Kidney (tissue), 14 donors: ENCODE data around the gene MYLK2. TPM values are rescaled to one million over a fixed set of nuclear protein-coding genes. Genes with fewer than 3 reads are reported as not detected.
A peak's percentile ranks its signal among the peaks of the same experiment; 100 is the strongest.

ENCODE experiments used
- DNase-seq, 5 donors: peaks; one replicate each; pipeline ENCODE4 v3.0.0-alpha.2; 2013 to 2020
- FAIRE-seq: peaks from 2 replicates; lab custom pipeline; 2012; peaks lifted over from hg19 to GRCh38; lab: Jason Lieb, UNC
- H3K27ac ChIP-seq, 2 donors: one replicate each; pipeline ENCODE4 v1.7.0; 2013; ENCODE audit warnings: low read depth in 2 of 2, low read length in 2 of 2, inconsistent platforms in 1 of 2
- H3K27me3 ChIP-seq: one replicate; pipeline ENCODE4 v1.7.1; 2013; ENCODE audit warnings: low read length, inconsistent platforms; ENCODE audit not compliant: control insufficient read depth, insufficient read depth
- H3K36me3 ChIP-seq, 3 donors: one replicate each; pipeline versions ENCODE4 v1.7.0 to v1.7.1; 2013; ENCODE audit warnings: low read length in 3 of 3, control low read depth in 1 of 3, inconsistent platforms in 1 of 3; ENCODE audit not compliant: insufficient read depth in 3 of 3, control insufficient read depth in 2 of 3
- H3K4me1 ChIP-seq, 3 donors: one replicate each; pipeline versions ENCODE4 v1.7.0 to v1.7.1; 2013; ENCODE audit warnings: low read length in 3 of 3, inconsistent platforms in 1 of 3, low read depth in 1 of 3; ENCODE audit not compliant: control insufficient read depth in 2 of 3, insufficient read depth in 2 of 3
- H3K4me3 ChIP-seq, 3 donors: one replicate each; pipeline versions ENCODE4 v1.7.0 to v1.8.1; 2013; ENCODE audit warnings: low read length in 3 of 3, control low read depth in 1 of 3, inconsistent platforms in 1 of 3
- H3K9ac ChIP-seq, 3 donors: one replicate each; pipeline versions ENCODE4 v1.7.0 to v1.7.1; 2013; ENCODE audit warnings: low read length in 3 of 3, control low read depth in 1 of 3, inconsistent platforms in 1 of 3
- H3K9me3 ChIP-seq, 3 donors: one replicate each; pipeline versions ENCODE4 v1.7.0 to v1.7.1; 2013; ENCODE audit warnings: low read length in 3 of 3, control low read depth in 1 of 3, inconsistent platforms in 1 of 3; ENCODE audit not compliant: control insufficient read depth in 2 of 3, insufficient read depth in 1 of 3
- CTCF ChIP-seq: IDR thresholded peaks from 3 replicates; pipeline ENCODE4 v1.5.1; 2012; ENCODE audit warnings: mild to moderate bottlenecking, moderate library complexity, borderline replicate concordance; ENCODE audit not compliant: insufficient read depth; ENCODE audit errors: extremely low read depth
- intact Hi-C: fragments of 100-400 bp; cut with DNase I; formaldehyde crosslinking; loops from one replicate; pipeline ENCODE4 v1.11.1; 2022
- polyA plus RNA-seq: library from polyadenylated mRNA; stranded (reverse); fragments of 350-450 nt; fragmentation: Illumina TruSeq; extraction: RNeasy Lipid Tissue Mini Kit (QIAGEN cat#74804); gene quantifications from one replicate; pipeline ENCODE4 v1.2.3, GENCODE V29; 2014; ENCODE audit warnings: low read depth, low replicate concordance; ENCODE audit not compliant: insufficient read depth
- total RNA-seq: library from RNA; stranded (reverse); fragmentation: NEBNext Ultra II Directional; extraction: Animal tissue kit (Norgen Biotek cat#: 25700); gene quantifications from one replicate; pipeline ENCODE4 v1.2.1, GENCODE V29; 2021
- donor health status: control.
- donor health status: control.
- donor health status: control.
- donor health status: control.
- donor health status: control.
- donor health status: DM: yes; HTN: yes; CAD: no.
- donor health status: Normal renal cell carcinoma (clear cell type).

MYLK2 gene
- total and polyA plus RNA-seq, 2 donors from 2014 or later = not detected

- Histone ChIP-seq H3K4me3 (peak overlapping the region in 1 of 3 donors; percentile 55), H3K4me1 (peaks cover 0 to 19% (median 6%) of the 10 kb centered on the region in 3 donors), H3K27me3 (peaks cover 3% of the 10 kb centered on the region), H3K36me3 (no peaks in the 10 kb centered on the region), H3K9me3 (no peaks in the 10 kb centered on the region), H3K9ac (no peak overlapping the region), H3K27ac (peak overlapping the region in 1 of 2 donors; percentile 22)
- FAIRE-seq = no peak
- no peak for DNase-seq
- intact Hi-C loops = no loop called here
- no peak for TF ChIP-seq CTCF
Measured at GRCh38 chr20:31844737-31845299, 25.7 kb downstream of the MYLK2 start.

GRCh38 chr20:31845300-31845863 is 26.2 kb downstream of the MYLK2 start, which contains the start of gene FOXS1:
TSS of gene FOXS1 (minus strand) at chr20:31845604. CDS start at chr20:31845542, 62 bp downstream.
- intact Hi-C loops = no loop called here
- H3K9me3 ChIP-seq = no peaks in the 10 kb centered on the region
- DNase-seq (peak; percentile 78 to 94 (median 82)), FAIRE-seq (no peak)
- peaks cover 0 to 18% (median 6%) of the 10 kb centered on the region in 3 donors for H3K4me1 ChIP-seq
- peaks cover 3% of the 10 kb centered on the region for H3K27me3 ChIP-seq
- H3K4me3 ChIP-seq = peak within 1 kb of the TSS in 2 of 3 donors; percentile 26 to 55
- no peak within 1 kb of the TSS for H3K9ac ChIP-seq
- peak within 1 kb of the TSS; percentile 43 to 60 for H3K27ac ChIP-seq
- H3K36me3 ChIP-seq = no peaks in the 10 kb centered on the region
- TF ChIP-seq CTCF = no peak

- Histone ChIP-seq H3K9me3 (no peaks in the 10 kb centered on the region), H3K9ac (no peak overlapping the region), H3K4me3 (no peak overlapping the region), H3K27ac (no peak overlapping the region), H3K27me3 (peaks cover 3% of the 10 kb centered on the region), H3K4me1 (peaks cover 0 to 14% (median 6%) of the 10 kb centered on the region in 3 donors), H3K36me3 (no peaks in the 10 kb centered on the region)
- DNase-seq (no peak), FAIRE-seq (no peak)
- intact Hi-C loops = no loop called here
- TF ChIP-seq CTCF = no peak
Measured at GRCh38 chr20:31846793-31847138, 27.6 kb downstream of the MYLK2 start.
